Mesothelial cell of epicardium (in vitro differentiated cells): ENCODE measurements around the gene PELO. TPM values are rescaled to one million over a fixed set of nuclear protein-coding genes. Genes with fewer than 3 reads are reported as not detected.
"Not testable (repeated sequence)": the region's sequence is repeated elsewhere in the genome, so short reads cannot be mapped to it uniquely, and the experiment has no call there.

Experiments used
- DNase-seq, 2 experiments: peaks; one replicate each; pipeline ENCODE4 v3.0.0; 2021; ENCODE audit warnings: low spot score in 2 of 2; ENCODE audit not compliant: unreplicated experiment in 2 of 2
- H3K27ac Mint-ChIP-seq: 2 replicates; pipeline ENCODE4 v1.8.0; 2021; ENCODE audit warnings: mixed read lengths
- H3K27me3 Mint-ChIP-seq: 2 replicates; pipeline ENCODE4 v1.8.0; 2021; ENCODE audit warnings: low read depth, mixed read lengths
- H3K36me3 Mint-ChIP-seq: 2 replicates; pipeline ENCODE4 v1.8.0; 2021; ENCODE audit warnings: mixed read lengths
- H3K4me1 Mint-ChIP-seq: 2 replicates; pipeline ENCODE4 v1.8.0; 2021; ENCODE audit warnings: mixed read lengths
- H3K4me3 Mint-ChIP-seq: 2 replicates; pipeline ENCODE4 v1.8.0; 2021; ENCODE audit warnings: mild to moderate bottlenecking, moderate library complexity, mixed read lengths
- H3K9me3 Mint-ChIP-seq: 2 replicates; pipeline ENCODE4 v1.8.0; 2021; ENCODE audit warnings: mixed read lengths
- total RNA-seq: library from RNA; stranded (reverse); gene quantifications from 3 replicates; pipeline ENCODE4 v1.2.1, GENCODE V29; 2021
- TF ChIP-seq, protein P1 (sequence below): fragments of 200-600 bp; sonication (generic); IDR thresholded peaks from one replicate; pipeline ENCODE4 v1.5.0; 2021; ENCODE audit warnings: antibody characterized with exemption; ENCODE audit not compliant: unreplicated experiment

PELO gene
- total RNA-seq, 1 donor from 2014 or later: 14.0 TPM

DNA sequence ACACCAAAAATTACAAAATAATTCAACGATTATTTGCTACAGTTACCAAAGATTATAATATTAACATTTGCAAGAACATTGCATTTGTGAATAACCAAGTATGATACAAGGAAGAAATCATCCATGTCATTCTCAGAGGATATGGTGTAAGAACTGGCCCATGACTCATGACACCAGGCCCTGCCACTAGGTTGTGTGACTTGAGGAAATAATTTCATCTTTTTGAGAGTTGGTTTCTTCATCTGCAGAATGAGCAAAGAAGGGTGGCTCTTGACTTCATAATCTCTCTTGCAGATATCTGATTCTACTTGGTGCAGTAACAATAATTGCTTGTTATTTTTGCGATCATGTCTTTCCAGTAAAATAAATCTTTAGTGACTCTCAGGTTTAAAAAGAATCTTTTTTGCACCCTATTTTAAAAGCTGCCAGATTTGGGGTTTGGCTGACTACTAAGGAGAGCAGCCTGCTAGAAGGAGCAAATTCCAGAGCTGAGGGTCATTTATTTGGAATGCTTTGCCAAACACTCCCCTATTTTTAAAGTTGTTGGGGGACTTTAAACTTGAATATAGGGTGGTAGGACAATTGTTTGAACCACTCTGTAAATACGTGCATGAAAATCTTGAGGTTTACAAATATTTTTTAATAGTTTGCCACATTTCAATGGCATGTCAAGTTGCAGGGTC, 23.5 kb downstream of the PELO start:
- Mint-ChIP-seq H3K36me3 (no peaks in the 10 kb centered on the region), H3K27ac (no peak overlapping the region), H3K27me3 (no peaks in the 10 kb centered on the region), H3K4me3 (no peak overlapping the region), H3K9me3 (no peaks in the 10 kb centered on the region), H3K4me1 (peaks cover 28% of the 10 kb centered on the region)
- TF ChIP-seq, protein P1, sequence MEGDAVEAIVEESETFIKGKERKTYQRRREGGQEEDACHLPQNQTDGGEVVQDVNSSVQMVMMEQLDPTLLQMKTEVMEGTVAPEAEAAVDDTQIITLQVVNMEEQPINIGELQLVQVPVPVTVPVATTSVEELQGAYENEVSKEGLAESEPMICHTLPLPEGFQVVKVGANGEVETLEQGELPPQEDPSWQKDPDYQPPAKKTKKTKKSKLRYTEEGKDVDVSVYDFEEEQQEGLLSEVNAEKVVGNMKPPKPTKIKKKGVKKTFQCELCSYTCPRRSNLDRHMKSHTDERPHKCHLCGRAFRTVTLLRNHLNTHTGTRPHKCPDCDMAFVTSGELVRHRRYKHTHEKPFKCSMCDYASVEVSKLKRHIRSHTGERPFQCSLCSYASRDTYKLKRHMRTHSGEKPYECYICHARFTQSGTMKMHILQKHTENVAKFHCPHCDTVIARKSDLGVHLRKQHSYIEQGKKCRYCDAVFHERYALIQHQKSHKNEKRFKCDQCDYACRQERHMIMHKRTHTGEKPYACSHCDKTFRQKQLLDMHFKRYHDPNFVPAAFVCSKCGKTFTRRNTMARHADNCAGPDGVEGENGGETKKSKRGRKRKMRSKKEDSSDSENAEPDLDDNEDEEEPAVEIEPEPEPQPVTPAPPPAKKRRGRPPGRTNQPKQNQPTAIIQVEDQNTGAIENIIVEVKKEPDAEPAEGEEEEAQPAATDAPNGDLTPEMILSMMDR: no peak
- DNase-seq: no peak

DNA sequence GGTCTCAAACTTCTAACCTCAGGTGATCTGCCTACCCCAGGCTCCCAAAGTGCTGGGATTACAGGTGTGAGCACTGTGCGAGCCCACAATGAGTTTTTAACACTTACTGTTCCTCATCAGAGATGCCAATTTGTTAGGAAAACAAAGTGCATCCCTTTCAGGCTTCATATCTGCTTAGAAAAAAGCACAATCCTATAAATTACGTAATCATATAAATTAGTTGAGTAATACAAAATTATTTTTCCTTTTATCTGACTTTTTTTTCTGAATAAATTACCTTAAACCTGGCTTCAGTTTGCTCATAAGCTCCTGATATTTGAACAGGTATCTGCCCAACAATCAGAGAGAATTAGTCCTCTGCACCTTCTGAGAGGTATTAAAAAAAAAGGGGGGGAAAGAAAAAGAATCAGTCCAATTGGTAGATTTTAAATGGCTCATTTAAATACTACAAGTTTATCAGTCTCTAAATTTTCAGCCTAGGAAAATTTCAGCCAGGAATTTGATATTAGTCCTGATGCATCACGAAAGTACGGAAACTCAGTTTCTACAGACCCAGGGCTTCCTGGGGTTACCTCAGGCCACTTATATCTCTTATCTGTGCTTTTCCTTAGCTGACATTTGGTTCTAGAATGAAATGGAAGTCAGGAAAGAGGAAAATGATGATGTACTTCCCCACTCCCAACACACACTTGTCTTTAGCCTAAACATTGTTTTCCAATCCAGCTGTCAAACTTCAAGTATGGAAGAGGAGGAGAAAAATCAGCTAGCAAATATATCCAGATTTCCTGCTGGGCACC, 26.8 kb downstream of the PELO start:
- H3K9me3 Mint-ChIP-seq: no peaks in the 10 kb centered on the region
- H3K4me1 Mint-ChIP-seq: peaks cover 13% of the 10 kb centered on the region
- DNase-seq: no peak
- TF ChIP-seq, protein P1: no peak
- H3K36me3 Mint-ChIP-seq: no peaks in the 10 kb centered on the region
- no peak overlapping the region for H3K4me3 Mint-ChIP-seq
- no peak overlapping the region for H3K27ac Mint-ChIP-seq
- H3K27me3 Mint-ChIP-seq: no peaks in the 10 kb centered on the region

DNA sequence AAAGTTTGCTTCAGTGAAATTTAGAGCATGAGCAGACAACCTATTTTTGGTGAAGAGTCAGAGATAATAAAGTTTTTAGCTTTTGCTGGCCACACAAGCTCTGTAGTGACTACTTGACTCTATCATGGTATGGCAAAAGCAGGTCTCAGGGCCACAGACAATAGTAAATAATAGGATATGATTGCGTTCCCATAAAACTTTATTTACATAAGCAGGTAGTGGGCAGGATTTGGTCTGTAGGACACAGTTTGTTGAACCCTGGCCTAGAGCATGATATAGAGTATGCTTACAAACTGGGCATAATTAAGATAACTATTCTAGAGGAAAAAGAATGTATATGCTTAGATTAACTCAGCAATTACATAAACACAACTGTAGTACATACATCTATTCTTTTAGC, 30.1 kb downstream of the PELO start:
- H3K4me1 Mint-ChIP-seq: no peaks in the 10 kb centered on the region
- H3K4me3 Mint-ChIP-seq: no peak overlapping the region

DNA sequence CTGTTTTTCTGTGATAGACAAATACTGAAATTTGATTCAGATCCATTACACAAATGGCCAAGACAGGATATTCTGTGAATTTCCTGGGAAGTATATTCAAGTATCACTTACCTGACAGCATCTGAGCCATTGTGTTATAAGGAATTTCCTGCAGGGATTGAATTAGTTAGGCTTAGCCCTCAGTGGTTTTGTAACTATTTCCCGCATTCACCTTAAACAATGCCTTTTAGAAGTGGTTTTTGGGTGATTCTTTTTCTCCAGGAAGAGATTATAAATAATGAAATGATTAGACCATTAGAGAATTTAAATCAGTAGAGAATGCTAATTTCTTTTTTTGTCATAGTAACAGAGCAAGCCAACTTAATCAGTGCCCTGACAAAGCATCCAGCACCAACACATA, 30.6 kb downstream of the PELO start:
- TF ChIP-seq, protein P1: no peak
- Mint-ChIP-seq H3K4me3 (no peak overlapping the region), H3K9me3 (no peaks in the 10 kb centered on the region), H3K27me3 (no peaks in the 10 kb centered on the region), H3K4me1 (no peaks in the 10 kb centered on the region), H3K27ac (no peak overlapping the region), H3K36me3 (no peaks in the 10 kb centered on the region)
- DNase-seq: no peak

More for the DNA sequence above, 30.1 kb downstream of the PELO start:
- TF ChIP-seq, protein P1: no peak
- H3K9me3 Mint-ChIP-seq: no peaks in the 10 kb centered on the region
- H3K27me3 Mint-ChIP-seq: no peaks in the 10 kb centered on the region
- H3K36me3 Mint-ChIP-seq: no peaks in the 10 kb centered on the region
- no peak for DNase-seq
- no peak overlapping the region for H3K27ac Mint-ChIP-seq

DNA sequence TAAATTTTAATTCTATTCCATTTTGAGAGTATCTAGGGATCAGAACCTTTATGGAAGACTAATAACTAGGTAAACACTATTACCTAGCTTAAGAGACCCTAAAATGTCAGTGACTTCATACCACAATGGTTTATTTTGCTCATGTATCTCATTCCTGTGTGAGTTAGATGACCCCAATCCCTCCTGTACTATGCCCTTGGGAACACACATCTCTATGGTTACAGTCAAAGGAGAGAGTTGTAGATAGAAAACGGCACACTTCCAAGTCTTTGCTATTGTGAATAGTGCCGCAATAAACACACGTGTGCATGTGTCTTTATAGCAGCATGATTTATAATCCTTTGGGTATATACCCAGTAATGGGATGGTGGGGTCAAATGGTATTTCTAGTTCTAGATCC, 31.1 kb downstream of the PELO start:
- not testable (repeated sequence) for H3K4me3 Mint-ChIP-seq, H3K36me3 Mint-ChIP-seq, H3K27me3 Mint-ChIP-seq, DNase-seq, H3K9me3 Mint-ChIP-seq, H3K4me1 Mint-ChIP-seq, H3K27ac Mint-ChIP-seq

DNA sequence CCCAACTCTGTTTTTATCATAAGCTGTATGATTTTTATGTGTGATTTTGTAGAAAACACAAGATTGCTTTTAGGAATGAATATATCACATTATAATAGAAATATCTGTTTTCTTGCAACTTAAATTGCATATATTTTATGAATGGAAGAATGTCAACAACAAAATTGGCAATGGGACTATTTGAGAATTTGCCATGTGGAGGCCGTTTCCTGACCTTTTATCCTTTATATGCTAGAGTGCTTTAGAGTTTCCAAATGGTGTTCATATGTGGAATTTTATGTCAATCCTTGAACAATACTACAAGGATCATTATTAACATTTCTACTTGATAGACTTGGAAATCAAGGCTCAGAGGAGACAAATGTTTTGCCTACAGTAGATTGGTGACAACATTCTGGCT, 34.2 kb downstream of the PELO start:
- DNase-seq: no peak
- no peaks in the 10 kb centered on the region for H3K27me3 Mint-ChIP-seq
- H3K27ac Mint-ChIP-seq: no peak overlapping the region
- peaks cover under 1% of the 10 kb centered on the region for H3K9me3 Mint-ChIP-seq
- TF ChIP-seq, protein P1: no peak
- H3K36me3 Mint-ChIP-seq: no peaks in the 10 kb centered on the region
- no peak overlapping the region for H3K4me3 Mint-ChIP-seq
- no peaks in the 10 kb centered on the region for H3K4me1 Mint-ChIP-seq
